ENCODE results near the gene VGLL4.
"Not testable (repeated sequence)": the region's sequence is repeated elsewhere in the genome, so short reads cannot be mapped to it uniquely, and the experiment has no call there.

VGLL4 gene

GRCh38 chr3:11546657-11547302, 96.9 kb downstream of the VGLL4 start:
- no peak for DNase-seq

- no peak for DNase-seq
These were observed 98.4 kb downstream of the VGLL4 start for GRCh38 chr3:11545186-11545851.

DNA sequence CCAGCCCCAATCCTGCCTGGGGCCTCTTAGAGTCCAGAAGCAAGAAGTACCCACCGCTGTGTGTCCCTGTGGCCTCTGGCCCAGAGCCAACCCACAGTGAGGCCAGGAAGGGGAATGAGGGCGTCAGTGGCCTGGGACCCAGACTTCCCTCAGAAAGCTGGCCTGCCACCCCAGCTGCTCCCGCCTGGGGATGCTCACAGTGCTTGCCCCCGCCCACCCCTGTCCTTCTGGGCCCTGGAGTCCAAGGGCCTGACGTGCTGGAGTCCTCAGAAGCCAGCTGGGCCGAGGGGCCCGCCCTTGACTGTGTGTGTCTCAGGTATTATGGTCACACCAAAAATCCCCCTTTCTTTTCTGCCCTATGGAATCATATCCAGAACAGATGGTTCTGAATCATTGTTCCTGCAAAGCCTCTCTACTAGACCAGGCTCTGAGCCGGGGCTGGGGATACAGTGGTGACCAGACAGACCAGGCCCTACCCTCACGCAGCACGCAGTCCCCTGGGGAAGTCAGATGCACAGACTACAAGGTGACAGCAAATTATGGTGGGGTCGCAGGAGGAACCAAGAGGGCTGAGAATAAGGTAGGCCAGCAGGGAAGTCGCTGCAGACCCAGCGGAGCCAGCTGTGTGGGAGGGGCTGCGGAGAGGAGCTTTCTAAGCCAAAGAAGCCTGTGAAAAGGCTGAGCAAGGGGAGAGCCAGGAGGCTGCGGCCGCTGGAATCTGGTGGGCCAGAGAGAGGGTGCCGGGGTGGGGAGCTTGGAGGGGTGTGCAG, 99.1 kb downstream of the VGLL4 start:
- DNase-seq: no peak

GRCh38 chr3:11543948-11544387, 99.7 kb downstream of the VGLL4 start:
- no peak for DNase-seq

DNA sequence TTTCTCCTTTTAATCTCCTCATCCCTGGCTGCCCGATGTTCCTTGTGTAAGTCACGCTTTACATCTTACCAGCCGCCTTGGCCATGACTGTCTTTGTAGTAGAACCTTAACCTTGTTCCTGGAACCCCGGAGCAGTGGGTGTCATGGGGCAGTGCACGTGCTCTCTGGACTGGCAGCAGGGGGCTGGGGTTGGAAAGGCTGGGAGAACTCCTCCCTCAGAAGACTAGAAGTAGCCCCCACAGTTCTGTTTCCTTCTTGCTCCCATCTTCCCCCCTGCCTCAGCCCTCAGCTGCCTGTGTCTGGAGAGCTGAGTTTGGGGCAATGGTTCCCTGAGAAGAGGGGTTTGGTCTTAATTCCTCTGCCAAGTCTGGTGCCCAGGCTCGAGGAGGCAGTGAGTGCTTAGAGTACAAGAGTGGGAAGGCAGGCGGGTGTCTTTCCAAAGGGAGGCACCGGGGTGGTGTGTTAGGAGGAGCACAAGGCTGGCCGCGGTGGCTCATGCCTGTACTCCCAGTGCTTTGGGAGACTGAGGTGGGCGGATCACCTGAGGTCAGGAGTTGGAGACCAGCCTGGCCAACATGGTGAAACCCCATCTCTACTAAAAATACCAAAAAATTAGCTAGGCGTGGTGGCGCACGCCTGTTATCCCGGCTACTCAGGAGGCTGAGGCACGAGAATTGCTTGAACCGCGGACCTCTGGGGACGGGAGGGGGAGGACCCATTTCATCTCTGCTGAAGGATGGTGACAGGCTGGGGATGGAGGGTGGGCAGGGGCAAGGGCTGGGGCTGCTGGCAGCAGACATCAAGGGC, 100.4 kb downstream of the VGLL4 start:
- no peak for DNase-seq

DNA sequence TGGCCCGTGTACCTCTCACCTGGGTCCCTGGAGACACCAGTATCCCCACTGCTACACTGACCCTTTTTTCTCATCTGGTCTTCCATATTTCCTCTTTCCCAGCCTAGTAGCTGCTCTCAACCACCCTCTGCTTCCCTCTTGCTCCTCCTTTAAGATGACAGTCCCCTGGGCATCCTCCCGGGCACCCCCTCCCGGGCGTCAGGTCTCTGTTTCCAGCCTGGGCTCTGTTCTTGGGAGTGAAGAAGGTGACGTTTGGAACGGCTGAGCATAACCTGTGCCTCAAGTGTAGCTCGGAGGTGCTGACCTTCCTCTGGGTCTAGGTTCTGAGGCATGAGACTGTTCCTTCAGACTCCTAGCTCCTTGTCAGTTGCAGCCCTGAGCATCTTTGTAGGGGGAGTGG, 101.2 kb downstream of the VGLL4 start:
- DNase-seq: no peak

DNA sequence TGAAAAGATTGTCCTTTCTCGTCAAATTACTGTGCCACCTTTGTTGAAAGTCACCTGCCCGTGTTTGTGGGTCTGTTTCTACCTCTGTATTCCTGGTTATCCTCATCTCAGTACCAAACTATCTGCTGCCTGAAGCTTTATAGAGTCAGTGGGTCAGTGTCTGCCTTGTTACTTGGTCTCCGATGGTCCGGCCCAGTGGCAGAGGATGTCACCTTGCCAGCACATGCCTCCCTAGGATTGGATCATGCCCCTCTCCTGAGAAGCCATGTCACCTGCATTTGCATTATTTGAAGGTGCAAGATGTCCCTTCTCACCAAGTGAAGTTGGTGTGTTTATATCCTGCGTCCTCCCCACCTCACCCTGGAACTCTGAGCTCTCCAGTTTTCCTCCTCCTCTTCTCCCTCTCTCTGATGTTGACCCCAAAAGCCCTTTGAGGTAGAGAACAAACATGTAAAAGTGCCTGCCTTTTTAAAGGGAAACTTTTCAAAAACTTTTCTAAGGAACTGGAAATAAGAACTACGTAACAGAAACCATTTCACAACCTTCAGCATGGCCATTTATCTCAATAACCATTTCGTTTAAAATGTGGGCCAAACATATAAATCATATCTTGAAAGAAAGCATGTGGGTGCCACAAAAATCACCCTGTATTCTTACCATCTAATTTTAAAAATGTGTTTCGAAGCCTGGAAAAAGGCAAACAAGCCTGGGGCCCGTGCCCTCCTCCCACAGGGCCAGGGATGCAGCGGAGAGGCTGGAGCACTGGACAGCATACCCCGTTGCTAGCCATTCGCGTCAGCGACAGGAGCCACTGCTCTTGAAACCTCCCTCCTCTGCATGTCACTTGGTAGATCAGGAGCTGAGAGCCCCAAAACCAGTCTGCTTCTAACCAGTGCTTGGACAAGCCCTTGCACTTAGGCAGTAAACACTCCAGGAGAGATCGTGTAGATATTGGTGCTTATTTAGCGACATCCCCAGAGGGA, 102.1 kb downstream of the VGLL4 start:
- DNase-seq: no peak

DNA sequence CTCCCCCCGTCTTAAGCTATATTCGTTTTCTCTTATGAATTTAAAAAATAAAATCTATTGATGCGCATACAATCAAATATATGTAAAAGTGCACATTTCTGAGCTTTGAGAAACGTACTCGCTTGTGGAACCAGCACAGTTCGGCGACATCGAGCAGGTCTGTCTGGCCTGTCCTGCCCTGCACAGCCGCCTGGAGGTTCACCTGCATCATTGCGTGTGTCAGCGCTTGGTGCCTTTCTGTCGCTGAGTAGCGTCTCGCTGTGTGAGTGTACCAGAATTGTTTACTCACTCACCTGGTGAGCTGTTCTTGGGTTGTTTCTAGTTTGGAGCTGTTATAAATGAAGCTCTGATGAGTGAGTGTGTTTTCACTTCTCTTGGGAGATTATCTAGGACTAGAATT, 104.0 kb downstream of the VGLL4 start:
- no peak for DNase-seq

- no peak for DNase-seq
These were observed 104.5 kb downstream of the VGLL4 start for GRCh38 chr3:11539218-11539617.

DNA sequence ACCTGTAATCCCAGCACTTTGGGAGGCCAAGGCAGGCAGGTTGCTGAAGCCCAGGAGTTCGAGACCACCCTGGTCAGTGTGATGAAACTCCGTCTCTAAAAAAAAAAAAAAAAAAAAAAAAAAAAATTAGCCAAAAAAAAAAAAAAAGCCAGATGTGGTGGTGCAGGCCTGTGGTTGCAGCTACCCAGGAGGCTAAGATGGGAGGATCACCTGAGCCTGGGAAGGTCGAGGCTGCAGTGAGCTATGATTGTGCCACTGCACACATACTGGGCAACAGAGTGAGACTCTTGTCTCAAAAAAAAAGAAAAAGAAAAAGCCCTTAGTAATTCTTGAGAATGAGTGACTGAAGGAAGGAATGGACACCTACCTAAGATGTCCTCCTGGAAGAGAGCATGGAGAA, 105.1 kb downstream of the VGLL4 start:
- DNase-seq: no peak

DNA sequence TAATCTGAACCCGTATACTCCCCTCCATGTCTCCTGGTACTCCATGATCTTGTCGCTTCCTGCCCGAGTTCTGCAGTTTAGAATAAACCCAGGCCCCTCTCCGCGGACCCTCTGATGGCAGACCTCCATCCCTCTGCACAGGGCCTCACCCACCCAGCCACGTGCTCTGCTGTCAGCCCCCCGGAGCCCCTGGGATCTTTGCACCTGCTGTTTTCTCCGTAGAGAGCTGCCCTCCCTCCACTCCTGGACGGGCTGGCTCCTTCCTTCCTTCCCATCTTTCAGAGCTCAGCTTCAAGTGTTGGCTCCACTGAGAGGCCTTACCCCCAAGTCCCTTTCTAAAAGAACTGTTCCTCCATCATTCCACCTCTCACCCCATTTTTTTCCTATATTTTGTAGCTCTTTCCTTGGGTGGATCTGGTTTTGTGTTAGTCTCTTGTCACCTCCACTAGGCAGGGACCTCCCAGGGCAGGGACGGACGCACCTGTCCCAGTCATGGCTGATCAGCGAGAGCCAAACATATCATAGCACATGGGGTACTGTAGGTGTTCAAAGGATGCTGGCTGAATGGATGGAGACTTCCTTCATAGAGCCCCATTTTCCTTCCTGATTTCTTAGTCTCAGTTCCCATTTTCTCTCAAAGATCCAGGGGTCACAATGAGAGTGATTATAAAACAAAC, 106.6 kb downstream of the VGLL4 start:
- DNase-seq: no peak

- DNase-seq: no peak
These were observed 107.4 kb downstream of the VGLL4 start for GRCh38 chr3:11536132-11536935.

DNA sequence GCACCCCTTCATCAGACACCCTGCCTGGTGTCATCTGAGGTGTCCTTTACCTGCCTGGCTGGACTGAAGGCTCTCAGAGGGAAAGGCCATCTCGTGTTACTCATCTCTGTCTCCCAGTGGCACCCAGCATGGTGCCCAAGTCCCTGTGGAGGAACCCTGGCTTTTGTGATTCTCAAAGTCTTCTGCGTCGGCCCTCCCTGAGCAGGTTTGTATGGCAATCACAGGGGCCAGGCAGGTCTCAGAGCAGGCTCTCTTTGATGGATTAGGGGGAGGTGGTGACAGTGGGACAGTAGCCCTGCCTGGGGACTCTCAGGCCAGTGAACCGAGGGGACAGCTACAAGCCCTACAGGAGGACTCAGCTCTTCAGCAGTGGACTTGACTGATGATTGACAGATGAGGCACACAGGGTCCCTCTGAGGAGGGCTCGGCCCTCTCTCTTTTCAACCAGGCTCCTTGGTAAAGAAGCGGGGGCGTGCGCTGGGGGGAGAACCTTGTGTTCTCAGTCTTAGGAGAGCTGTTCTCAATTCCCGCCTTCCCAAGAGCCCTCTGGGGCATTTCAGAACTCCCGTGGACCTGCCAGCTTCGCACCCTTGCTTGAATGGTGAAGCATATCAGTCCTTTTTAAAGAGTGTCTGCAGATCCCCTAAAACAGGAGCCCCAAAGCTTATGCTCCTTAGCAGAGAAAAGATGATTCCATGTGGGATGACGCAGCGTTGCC, 108.3 kb downstream of the VGLL4 start:
- DNase-seq: no peak

DNA sequence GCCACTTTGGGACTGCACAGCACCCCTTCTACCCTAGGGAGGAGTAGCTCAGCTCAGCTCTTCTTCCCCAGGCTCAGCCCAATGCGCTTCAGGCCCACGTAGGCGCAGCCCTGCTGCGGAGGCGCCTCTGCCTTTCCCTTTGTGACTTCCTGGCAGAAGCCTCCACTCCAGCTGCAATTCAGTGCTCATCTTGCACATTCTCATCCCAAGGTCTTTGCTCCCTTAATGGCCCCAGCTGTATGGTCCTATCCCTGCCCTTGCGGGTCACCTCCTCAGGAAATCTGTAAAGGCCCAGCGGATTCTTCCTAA, 109.0 kb downstream of the VGLL4 start:
- DNase-seq: no peak

DNA sequence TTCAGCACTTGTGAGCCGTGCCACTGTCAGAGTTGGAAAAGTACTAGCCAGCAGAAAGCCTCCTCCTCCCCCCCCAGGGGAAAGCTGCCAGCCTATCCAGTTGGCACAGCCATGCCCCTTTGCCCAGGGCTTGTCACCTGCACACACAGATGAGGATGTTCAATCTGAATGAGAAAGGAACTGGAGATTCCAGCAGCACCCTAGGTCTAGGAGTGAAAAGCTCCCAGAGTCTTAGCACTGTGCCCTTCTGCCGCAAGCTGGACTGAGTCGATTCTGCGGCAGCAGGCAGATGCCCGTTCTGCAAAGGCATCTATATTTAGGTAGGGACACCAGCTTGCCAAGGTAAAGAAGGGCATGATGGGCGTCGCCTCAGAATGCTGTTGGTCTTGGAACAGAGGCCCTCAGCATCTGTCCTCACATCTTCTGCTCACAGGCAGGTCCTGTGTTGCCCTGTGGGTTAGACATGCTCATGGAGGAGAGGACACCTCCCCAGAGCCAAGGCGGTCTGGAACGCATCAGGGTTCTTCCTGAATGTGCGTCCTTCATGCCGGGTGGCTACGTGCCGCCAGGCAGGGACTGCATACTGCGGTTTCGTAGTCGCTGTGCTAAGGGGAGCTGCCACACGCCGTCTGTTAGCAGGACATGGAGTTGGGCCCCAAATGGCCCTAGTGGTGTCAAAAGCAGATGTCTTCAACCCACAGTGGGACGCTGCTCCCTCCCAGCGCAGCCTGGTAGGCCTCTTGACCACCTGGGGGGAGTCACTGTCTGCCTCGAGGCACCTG, 109.5 kb downstream of the VGLL4 start:
- no peak for DNase-seq

GRCh38 chr3:11532931-11533391, 110.8 kb downstream of the VGLL4 start:
- DNase-seq: no peak

GRCh38 chr3:11530153-11530721, 113.5 kb downstream of the VGLL4 start:
- no peak for DNase-seq

DNA sequence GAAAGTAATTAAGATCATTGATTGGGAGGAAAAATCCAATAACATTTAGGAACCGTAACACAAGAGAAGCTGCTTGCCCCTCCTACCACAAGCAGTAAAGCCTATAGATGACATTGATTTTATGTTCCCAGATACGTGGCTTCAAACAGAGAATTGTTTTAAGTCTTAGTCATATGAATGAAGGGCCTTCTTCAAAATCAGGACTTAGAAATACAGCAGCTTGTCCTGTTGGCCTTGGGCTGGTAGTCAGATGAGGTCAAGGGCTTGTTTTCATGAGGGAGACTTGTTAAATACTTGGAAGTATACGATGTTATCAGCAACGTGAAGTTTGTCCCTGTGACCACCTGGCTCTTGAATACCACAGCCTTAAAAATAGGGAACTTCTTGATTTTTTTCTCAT, 114.4 kb downstream of the VGLL4 start:
- no peak for DNase-seq

DNA sequence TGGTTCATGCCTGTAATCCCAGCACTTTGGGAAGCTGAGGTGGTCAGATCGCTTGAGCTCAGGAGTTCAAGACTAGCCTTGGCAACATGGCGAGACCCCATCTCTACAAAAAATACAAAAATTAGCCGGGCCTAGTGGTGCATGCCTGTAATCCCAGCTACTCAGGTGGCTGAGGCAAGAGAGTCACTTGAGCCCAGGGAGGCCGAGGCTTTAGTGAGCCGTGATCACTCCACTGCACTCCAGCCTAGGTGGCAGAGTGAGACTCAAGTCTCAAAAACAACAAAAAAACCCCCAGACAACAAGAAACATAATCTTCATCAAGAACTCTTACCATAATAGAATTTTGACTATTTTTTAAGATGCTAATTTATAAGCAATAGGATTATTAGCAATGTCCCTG, 117.6 kb downstream of the VGLL4 start:
- DNase-seq: not testable (repeated sequence)
